ENCODE results near the gene DUOXA1.

Gene DUOXA1

DNA sequence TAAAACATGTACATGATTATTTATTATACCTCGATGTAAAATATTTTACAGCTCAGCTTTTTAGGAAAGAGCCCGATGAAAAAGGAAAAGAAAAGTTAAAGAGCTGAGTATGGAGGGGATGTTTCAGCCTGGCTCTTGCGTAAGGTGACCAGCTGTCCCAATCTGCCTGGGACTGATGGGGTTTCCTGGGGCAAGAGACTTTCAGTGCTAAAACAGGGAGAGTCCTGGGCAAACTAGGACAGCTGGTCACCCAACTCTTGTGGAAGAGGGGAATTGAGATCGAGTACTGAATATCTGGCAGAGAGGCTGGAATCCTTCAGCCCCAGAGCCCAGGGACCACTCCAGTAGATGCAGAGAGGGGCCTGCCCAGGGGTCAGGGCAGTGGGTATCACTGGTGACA, 36.7 kb downstream of the DUOXA1 start:
- TF ChIP-seq ZNF274 (IDR thresholded peaks at IDR 0.05; ENCODE audit: low read depth, low read length) (no peak), SUZ12 (IDR thresholded peaks at IDR 0.05; ENCODE audit: extremely low read depth, insufficient read depth, insufficient read length) (no peak), YY1 (IDR thresholded peaks at IDR 0.05; ENCODE audit: insufficient read depth, insufficient read length) (no peak)
- no peaks in the 10 kb centered on the region for H3K27me3 ChIP-seq (ENCODE audit: insufficient read depth, insufficient read length)
- no peaks in the 10 kb centered on the region for H3K36me3 ChIP-seq (ENCODE audit: insufficient read depth, insufficient read length, low read length)
- no peak overlapping the region for H3K4me3 ChIP-seq (ENCODE audit: insufficient read length, low read depth)
- no peak for DNase-seq (ENCODE audit: low read depth, low spot score)
- no peaks in the 10 kb centered on the region for H3K9me3 ChIP-seq (ENCODE audit: insufficient read depth, low read length)
- H3K4me1 ChIP-seq (ENCODE audit: insufficient read depth, insufficient read length): no peaks in the 10 kb centered on the region
- H3K9ac ChIP-seq (ENCODE audit: insufficient read length, low read depth): no peak overlapping the region

DNA sequence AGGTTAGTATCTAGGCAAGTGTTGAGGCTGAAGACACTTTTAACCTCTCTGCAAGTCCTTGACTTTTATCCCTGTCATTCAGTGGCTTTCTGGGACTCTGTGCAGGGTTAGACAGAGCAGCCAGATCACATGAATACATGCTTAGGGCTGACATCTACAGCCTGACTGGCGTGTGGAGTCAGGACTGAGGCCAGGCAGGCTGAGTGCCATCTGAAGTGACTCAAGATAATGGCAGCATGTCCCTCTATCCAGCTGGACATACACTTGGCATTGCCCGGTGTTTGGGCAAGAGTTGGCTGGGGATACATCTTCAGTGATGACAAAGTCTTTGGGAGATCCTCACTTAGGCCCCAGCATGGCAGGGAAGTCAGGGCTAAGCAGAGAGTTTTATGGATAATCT, 38.1 kb downstream of the DUOXA1 start:
- no peaks in the 10 kb centered on the region for H3K36me3 ChIP-seq (ENCODE audit: insufficient read depth, insufficient read length, low read length)
- no peak for DNase-seq (ENCODE audit: low read depth, low spot score)
- TF ChIP-seq YY1 (IDR thresholded peaks at IDR 0.05; ENCODE audit: insufficient read depth, insufficient read length): no peak
- TF ChIP-seq SUZ12 (IDR thresholded peaks at IDR 0.05; ENCODE audit: extremely low read depth, insufficient read depth, insufficient read length): no peak
- TF ChIP-seq ZNF274 (IDR thresholded peaks at IDR 0.05; ENCODE audit: low read depth, low read length): no peak
- no peak overlapping the region for H3K9ac ChIP-seq (ENCODE audit: insufficient read length, low read depth)
- no peaks in the 10 kb centered on the region for H3K4me1 ChIP-seq (ENCODE audit: insufficient read depth, insufficient read length)
- H3K4me3 ChIP-seq (ENCODE audit: insufficient read length, low read depth): no peak overlapping the region
- H3K27me3 ChIP-seq (ENCODE audit: insufficient read depth, insufficient read length): no peaks in the 10 kb centered on the region
- no peaks in the 10 kb centered on the region for H3K9me3 ChIP-seq (ENCODE audit: insufficient read depth, low read length)

- Histone ChIP-seq H3K9me3 (ENCODE audit: insufficient read depth, low read length) (no peaks in the 10 kb centered on the region), H3K9ac (ENCODE audit: insufficient read length, low read depth) (no peak overlapping the region), H3K27me3 (ENCODE audit: insufficient read depth, insufficient read length) (no peaks in the 10 kb centered on the region), H3K36me3 (ENCODE audit: insufficient read depth, insufficient read length, low read length) (no peaks in the 10 kb centered on the region), H3K4me1 (ENCODE audit: insufficient read depth, insufficient read length) (no peaks in the 10 kb centered on the region), H3K4me3 (ENCODE audit: insufficient read length, low read depth) (no peak overlapping the region)
- TF ChIP-seq YY1 (IDR thresholded peaks at IDR 0.05; ENCODE audit: insufficient read depth, insufficient read length) (no peak), ZNF274 (IDR thresholded peaks at IDR 0.05; ENCODE audit: low read depth, low read length) (no peak), SUZ12 (IDR thresholded peaks at IDR 0.05; ENCODE audit: extremely low read depth, insufficient read depth, insufficient read length) (no peak)
- DNase-seq (ENCODE audit: low read depth, low spot score): no peak
Observed at GRCh38 chr15:45091161-45091560, 38.5 kb downstream of the DUOXA1 start.

- Histone ChIP-seq H3K9ac (ENCODE audit: insufficient read length, low read depth) (no peak overlapping the region), H3K27me3 (ENCODE audit: insufficient read depth, insufficient read length) (no peaks in the 10 kb centered on the region), H3K9me3 (ENCODE audit: insufficient read depth, low read length) (no peaks in the 10 kb centered on the region), H3K36me3 (ENCODE audit: insufficient read depth, insufficient read length, low read length) (no peaks in the 10 kb centered on the region), H3K4me1 (ENCODE audit: insufficient read depth, insufficient read length) (no peaks in the 10 kb centered on the region), H3K4me3 (ENCODE audit: insufficient read length, low read depth) (no peak overlapping the region)
- DNase-seq (ENCODE audit: low read depth, low spot score): no peak
- TF ChIP-seq YY1 (IDR thresholded peaks at IDR 0.05; ENCODE audit: insufficient read depth, insufficient read length) (no peak), SUZ12 (IDR thresholded peaks at IDR 0.05; ENCODE audit: extremely low read depth, insufficient read depth, insufficient read length) (no peak), ZNF274 (IDR thresholded peaks at IDR 0.05; ENCODE audit: low read depth, low read length) (no peak)
Observed at GRCh38 chr15:45089712-45090373, 39.8 kb downstream of the DUOXA1 start.

GRCh38 chr15:45088801-45089711, 40.6 kb downstream of the DUOXA1 start:
- no peak overlapping the region for H3K4me3 ChIP-seq (ENCODE audit: insufficient read length, low read depth)
- no peaks in the 10 kb centered on the region for H3K36me3 ChIP-seq (ENCODE audit: insufficient read depth, insufficient read length, low read length)

GRCh38 chr15:45087513-45087912, 42.2 kb downstream of the DUOXA1 start:
- DNase-seq (ENCODE audit: low read depth, low spot score): no peak
- TF ChIP-seq YY1 (IDR thresholded peaks at IDR 0.05; ENCODE audit: insufficient read depth, insufficient read length) (no peak), ZNF274 (IDR thresholded peaks at IDR 0.05; ENCODE audit: low read depth, low read length) (no peak), SUZ12 (IDR thresholded peaks at IDR 0.05; ENCODE audit: extremely low read depth, insufficient read depth, insufficient read length) (no peak)
- no peaks in the 10 kb centered on the region for H3K36me3 ChIP-seq (ENCODE audit: insufficient read depth, insufficient read length, low read length)
- no peaks in the 10 kb centered on the region for H3K27me3 ChIP-seq (ENCODE audit: insufficient read depth, insufficient read length)
- H3K4me1 ChIP-seq (ENCODE audit: insufficient read depth, insufficient read length): no peaks in the 10 kb centered on the region
- H3K4me3 ChIP-seq (ENCODE audit: insufficient read length, low read depth): no peak overlapping the region
- H3K9me3 ChIP-seq (ENCODE audit: insufficient read depth, low read length): no peaks in the 10 kb centered on the region
- no peak overlapping the region for H3K9ac ChIP-seq (ENCODE audit: insufficient read length, low read depth)

More at GRCh38 chr15:45088801-45089711, 40.6 kb downstream of the DUOXA1 start:
- Histone ChIP-seq H3K9me3 (ENCODE audit: insufficient read depth, low read length) (no peaks in the 10 kb centered on the region), H3K4me1 (ENCODE audit: insufficient read depth, insufficient read length) (no peaks in the 10 kb centered on the region), H3K27me3 (ENCODE audit: insufficient read depth, insufficient read length) (no peaks in the 10 kb centered on the region), H3K9ac (ENCODE audit: insufficient read length, low read depth) (no peak overlapping the region)
- DNase-seq (ENCODE audit: low read depth, low spot score): no peak
- TF ChIP-seq YY1 (IDR thresholded peaks at IDR 0.05; ENCODE audit: insufficient read depth, insufficient read length): no peak

- no peak for TF ChIP-seq ZNF274 (IDR thresholded peaks at IDR 0.05; ENCODE audit: low read depth, low read length)
- no peak for TF ChIP-seq SUZ12 (IDR thresholded peaks at IDR 0.05; ENCODE audit: extremely low read depth, insufficient read depth, insufficient read length)
- no peak for TF ChIP-seq YY1 (IDR thresholded peaks at IDR 0.05; ENCODE audit: insufficient read depth, insufficient read length)
- H3K9me3 ChIP-seq (ENCODE audit: insufficient read depth, low read length): no peaks in the 10 kb centered on the region
- H3K36me3 ChIP-seq (ENCODE audit: insufficient read depth, insufficient read length, low read length): no peaks in the 10 kb centered on the region
- no peak for DNase-seq (ENCODE audit: low read depth, low spot score)
- H3K4me3 ChIP-seq (ENCODE audit: insufficient read length, low read depth): no peak overlapping the region
- no peak overlapping the region for H3K9ac ChIP-seq (ENCODE audit: insufficient read length, low read depth)
- no peaks in the 10 kb centered on the region for H3K27me3 ChIP-seq (ENCODE audit: insufficient read depth, insufficient read length)
- H3K4me1 ChIP-seq (ENCODE audit: insufficient read depth, insufficient read length): no peaks in the 10 kb centered on the region
Observed at GRCh38 chr15:45084163-45084562, 45.5 kb downstream of the DUOXA1 start.
